CD8-positive, alpha-beta memory T cell (primary cell): Measurements from ENCODE around the gene TMC5. TPM values are rescaled to one million over a fixed set of nuclear protein-coding genes. Genes with fewer than 3 reads are reported as not detected.
"Not testable (repeated sequence)": the region's sequence is repeated elsewhere in the genome, so short reads cannot be mapped to it uniquely, and the experiment has no call there.

Experiments used
- CTCF ChIA-PET: fragments of 350-600 bp; sonication (Branson Sonifier 250); formaldehyde crosslinking; loops from one replicate; lab custom pipeline; 2021; ENCODE audit warnings: antibody characterized with exemption; lab: Charles Lee
- POLR2A ChIA-PET: fragments of 350-600 bp; sonication (Branson Sonifier 250); formaldehyde crosslinking; loops from one replicate; lab custom pipeline; 2021; ENCODE audit warnings: antibody characterized with exemption; lab: Charles Lee
- DNase-seq, 5 donors: peaks; one replicate each; pipeline versions ENCODE4 v3.0.0 to v3.0.0-alpha.2; 2020 to 2022; ENCODE audit warnings: mixed read lengths in 1 of 5
- H3K27ac ChIP-seq: one replicate; pipeline ENCODE4 v1.7.0; 2013; ENCODE audit warnings: low read depth, mild to moderate bottlenecking, low read length, moderate library complexity
- H3K27me3 ChIP-seq: 2 replicates; pipeline ENCODE4 v1.7.0; 2013; ENCODE audit warnings: low read length, mild to moderate bottlenecking; ENCODE audit not compliant: insufficient read depth, poor library complexity, severe bottlenecking
- H3K36me3 ChIP-seq: 2 replicates; pipeline ENCODE4 v1.7.0; 2013; ENCODE audit warnings: mild to moderate bottlenecking, low read length, moderate library complexity; ENCODE audit not compliant: insufficient read depth
- H3K4me1 ChIP-seq: 2 replicates; pipeline ENCODE4 v1.7.0; 2013; ENCODE audit warnings: mild to moderate bottlenecking, low read length, moderate library complexity; ENCODE audit not compliant: insufficient read depth
- H3K4me3 ChIP-seq: 2 replicates; pipeline ENCODE4 v1.7.0; 2013; ENCODE audit warnings: mild to moderate bottlenecking, low read length
- H3K9me3 ChIP-seq: 2 replicates; pipeline ENCODE4 v1.7.0; 2013; ENCODE audit warnings: mild to moderate bottlenecking, low read length
- H3K27ac Mint-ChIP-seq, 8 donors: one replicate each; pipeline ENCODE4 v1.8.0; 2020 to 2021; ENCODE audit warnings: mixed read lengths in 8 of 8, mild to moderate bottlenecking in 6 of 8, inconsistent platforms in 3 of 8, moderate library complexity in 3 of 8
- H3K27me3 Mint-ChIP-seq, 2 donors: one replicate each; pipeline ENCODE4 v1.8.0; 2020 to 2021; ENCODE audit warnings: mixed read lengths in 2 of 2, mild to moderate bottlenecking in 1 of 2, moderate library complexity in 1 of 2
- H3K36me3 Mint-ChIP-seq, 3 donors: one replicate each; pipeline ENCODE4 v1.8.0; 2020 to 2021; ENCODE audit warnings: mixed read lengths in 3 of 3, inconsistent platforms in 1 of 3, mild to moderate bottlenecking in 1 of 3
- H3K4me1 Mint-ChIP-seq, 3 donors: one replicate each; pipeline ENCODE4 v1.8.0; 2020 to 2021; ENCODE audit warnings: mixed read lengths in 3 of 3, inconsistent platforms in 1 of 3, mild to moderate bottlenecking in 1 of 3
- H3K4me3 Mint-ChIP-seq, 7 donors: one replicate each; pipeline ENCODE4 v1.8.0; 2020 to 2021; ENCODE audit warnings: mixed read lengths in 7 of 7, mild to moderate bottlenecking in 6 of 7, moderate library complexity in 4 of 7, inconsistent platforms in 2 of 7
- H3K9me3 Mint-ChIP-seq, 5 donors: one replicate each; pipeline ENCODE4 v1.8.0; 2020 to 2022; ENCODE audit warnings: mixed read lengths in 5 of 5, mild to moderate bottlenecking in 3 of 5, moderate library complexity in 2 of 5, inconsistent platforms in 1 of 5
- polyA plus RNA-seq: library from polyadenylated mRNA; unstranded; fragments of 300-500 nt; fragmentation: Illumina TruSeq; gene quantifications from one replicate; pipeline ENCODE4 v1.2.3, GENCODE V29; 2021
- total RNA-seq, 2 experiments: library from RNA; stranded (reverse); gene quantifications; one replicate each; pipeline ENCODE4 v1.2.3, GENCODE V29; 2021

The TMC5 gene
- total and polyA plus RNA-seq, 3 experiments from 2014 or later, result not detected

GRCh38 chr16:19411298-19411697 lies 6.4 kb upstream of the TMC5 start:
- Histone ChIP-seq H3K4me1 (no peaks in the 10 kb centered on the region), H3K9me3 (peaks cover 7% of the 10 kb centered on the region), H3K4me3 (no peak overlapping the region), H3K27me3 (no peaks in the 10 kb centered on the region), H3K27ac (no peak overlapping the region), H3K36me3 (no peaks in the 10 kb centered on the region)
- ChIA-PET CTCF (no interaction called here), POLR2A (no interaction called here)
- Mint-ChIP-seq H3K4me3 (peak overlapping the region in 2 of 7 donors; percentile 8 to 39), H3K4me1 (peaks cover 0 to 7% (median 2%) of the 10 kb centered on the region in 3 donors), H3K27ac (no peak overlapping the region), H3K36me3 (peaks cover 0 to 4% (median 0%) of the 10 kb centered on the region in 3 donors), H3K27me3 (peaks cover 29 to 49% of the 10 kb centered on the region in 2 donors), H3K9me3 (peaks cover 4 to 20% (median 10%) of the 10 kb centered on the region in 5 donors)
- no peak for DNase-seq

GRCh38 chr16:19412055-19412454 lies 5.6 kb upstream of the TMC5 start:
- not testable (repeated sequence) for H3K27ac Mint-ChIP-seq

GRCh38 chr16:19415461-19415860 lies 2.2 kb upstream of the TMC5 start:
- Histone ChIP-seq H3K4me1 (no peaks in the 10 kb centered on the region), H3K27ac (no peak overlapping the region), H3K36me3 (no peaks in the 10 kb centered on the region), H3K9me3 (no peaks in the 10 kb centered on the region), H3K4me3 (no peak overlapping the region), H3K27me3 (no peaks in the 10 kb centered on the region)
- Mint-ChIP-seq H3K27ac (no peak overlapping the region), H3K4me1 (peaks cover 0 to 4% (median 0%) of the 10 kb centered on the region in 3 donors), H3K36me3 (no peaks in the 10 kb centered on the region), H3K4me3 (no peak overlapping the region), H3K27me3 (peaks cover 23 to 35% of the 10 kb centered on the region in 2 donors), H3K9me3 (peaks cover 0 to 1% (median 0%) of the 10 kb centered on the region in 5 donors)
- DNase-seq, result no peak
- ChIA-PET CTCF (no interaction called here), POLR2A (no interaction called here)

More at GRCh38 chr16:19412055-19412454, 5.6 kb upstream of the TMC5 start:
- H3K36me3 Mint-ChIP-seq, H3K4me1 ChIP-seq, POLR2A ChIA-PET, H3K27ac ChIP-seq, H3K27me3 ChIP-seq, DNase-seq, H3K9me3 ChIP-seq, H3K4me3 ChIP-seq, CTCF ChIA-PET, H3K4me1 Mint-ChIP-seq, H3K4me3 Mint-ChIP-seq, H3K36me3 ChIP-seq: not testable (repeated sequence)
- Mint-ChIP-seq H3K27me3 (peaks cover 29 to 52% of the 10 kb centered on the region in 2 donors), H3K9me3 (peaks cover 1 to 15% (median 4%) of the 10 kb centered on the region in 5 donors)

GRCh38 chr16:19415918-19416317 lies 1.8 kb upstream of the TMC5 start:
- no peak overlapping the region for H3K27ac ChIP-seq
- Mint-ChIP-seq H3K4me1 (peaks cover 0 to 3% (median 0%) of the 10 kb centered on the region in 3 donors), H3K27ac (peak overlapping the region in 1 of 8 donors; percentile 8), H3K9me3 (peaks cover 0 to 5% (median 4%) of the 10 kb centered on the region in 5 donors), H3K4me3 (no peak overlapping the region), H3K36me3 (no peaks in the 10 kb centered on the region), H3K27me3 (peaks cover 22 to 37% of the 10 kb centered on the region in 2 donors)
- no peaks in the 10 kb centered on the region for H3K4me1 ChIP-seq
- no peaks in the 10 kb centered on the region for H3K36me3 ChIP-seq
- no peak overlapping the region for H3K4me3 ChIP-seq
- POLR2A ChIA-PET, result no interaction called here
- H3K27me3 ChIP-seq, result no peaks in the 10 kb centered on the region
- H3K9me3 ChIP-seq, result no peaks in the 10 kb centered on the region
- CTCF ChIA-PET, result no interaction called here
- no peak for DNase-seq

GRCh38 chr16:19418200-19418599 lies 517 bp downstream of the TMC5 start:
- H3K36me3 Mint-ChIP-seq, result no peaks in the 10 kb centered on the region
- Histone ChIP-seq H3K36me3 (no peaks in the 10 kb centered on the region), H3K27me3 (no peaks in the 10 kb centered on the region), H3K4me3 (no peak overlapping the region), H3K27ac (no peak overlapping the region), H3K9me3 (no peaks in the 10 kb centered on the region), H3K4me1 (no peaks in the 10 kb centered on the region)
- ChIA-PET POLR2A (no interaction called here), CTCF (no interaction called here)
- no peak for DNase-seq
- H3K4me3 Mint-ChIP-seq, result no peak overlapping the region
- peaks cover 0 to 8% (median 5%) of the 10 kb centered on the region in 5 donors for H3K9me3 Mint-ChIP-seq
- no peaks in the 10 kb centered on the region for H3K4me1 Mint-ChIP-seq
- no peak overlapping the region for H3K27ac Mint-ChIP-seq
- H3K27me3 Mint-ChIP-seq, result peaks cover 13 to 20% of the 10 kb centered on the region in 2 donors

DNA sequence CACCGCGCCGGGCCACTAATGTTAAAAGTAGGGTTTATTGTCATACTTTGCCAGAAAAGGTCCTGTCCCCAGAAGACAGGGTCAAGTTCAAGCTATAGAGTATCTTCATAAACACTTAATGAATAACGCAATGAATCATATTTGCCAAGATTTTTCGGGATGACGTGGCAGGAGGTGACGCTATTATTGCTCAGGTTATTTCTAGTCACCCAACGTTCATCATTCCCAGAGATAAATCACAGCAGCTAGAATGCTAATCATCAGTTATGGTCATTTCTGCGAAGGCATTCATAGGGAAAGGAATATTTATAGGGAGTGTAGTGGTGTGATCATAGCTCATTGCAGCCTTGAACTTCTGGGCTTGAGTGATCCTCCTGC lies 2.0 kb downstream of the TMC5 start:
- POLR2A ChIA-PET, result no interaction called here
- H3K27me3 ChIP-seq, result no peaks in the 10 kb centered on the region
- no peaks in the 10 kb centered on the region for H3K9me3 ChIP-seq
- Mint-ChIP-seq H3K4me3 (no peak overlapping the region), H3K9me3 (peaks cover 0 to 8% (median 4%) of the 10 kb centered on the region in 5 donors), H3K27me3 (peaks cover 7 to 13% of the 10 kb centered on the region in 2 donors), H3K27ac (no peak overlapping the region), H3K4me1 (no peaks in the 10 kb centered on the region), H3K36me3 (no peaks in the 10 kb centered on the region)
- H3K36me3 ChIP-seq, result no peaks in the 10 kb centered on the region
- H3K4me3 ChIP-seq, result no peak overlapping the region
- no peak for DNase-seq
- no peak overlapping the region for H3K27ac ChIP-seq
- no peaks in the 10 kb centered on the region for H3K4me1 ChIP-seq
- CTCF ChIA-PET, result no interaction called here

- Histone ChIP-seq H3K36me3 (no peaks in the 10 kb centered on the region), H3K27ac (no peak overlapping the region), H3K9me3 (no peaks in the 10 kb centered on the region), H3K27me3 (no peaks in the 10 kb centered on the region), H3K4me1 (no peaks in the 10 kb centered on the region), H3K4me3 (no peak overlapping the region)
- peaks cover 0 to 8% (median 4%) of the 10 kb centered on the region in 5 donors for H3K9me3 Mint-ChIP-seq
- H3K4me3 Mint-ChIP-seq, result no peak overlapping the region
- H3K27ac Mint-ChIP-seq, result peak overlapping the region in 1 of 8 donors; percentile 29
- H3K27me3 Mint-ChIP-seq, result peaks cover 7 to 18% of the 10 kb centered on the region in 2 donors
- H3K4me1 Mint-ChIP-seq, result no peaks in the 10 kb centered on the region
- POLR2A ChIA-PET, result no interaction called here
- H3K36me3 Mint-ChIP-seq, result no peaks in the 10 kb centered on the region
- no peak for DNase-seq
- CTCF ChIA-PET, result no interaction called here
Observed at GRCh38 chr16:19424478-19424877, 6.8 kb downstream of the TMC5 start.

GRCh38 chr16:19430345-19430744 lies 12.7 kb downstream of the TMC5 start:
- H3K4me3 Mint-ChIP-seq, result no peak overlapping the region
- ChIA-PET CTCF (no interaction called here), POLR2A (no interaction called here)
- Histone ChIP-seq H3K9me3 (no peaks in the 10 kb centered on the region), H3K4me1 (no peaks in the 10 kb centered on the region), H3K27me3 (no peaks in the 10 kb centered on the region), H3K4me3 (no peak overlapping the region), H3K27ac (no peak overlapping the region), H3K36me3 (no peaks in the 10 kb centered on the region)
- no peak overlapping the region for H3K27ac Mint-ChIP-seq
- no peaks in the 10 kb centered on the region for H3K36me3 Mint-ChIP-seq
- DNase-seq, result no peak
- H3K4me1 Mint-ChIP-seq, result no peaks in the 10 kb centered on the region
- no peaks in the 10 kb centered on the region for H3K9me3 Mint-ChIP-seq
- H3K27me3 Mint-ChIP-seq, result peaks cover 8 to 20% of the 10 kb centered on the region in 2 donors
